ENCODE results near the gene AP3S2.
A peak's percentile ranks its signal among the peaks of the same experiment; 100 is the strongest.

DNA sequence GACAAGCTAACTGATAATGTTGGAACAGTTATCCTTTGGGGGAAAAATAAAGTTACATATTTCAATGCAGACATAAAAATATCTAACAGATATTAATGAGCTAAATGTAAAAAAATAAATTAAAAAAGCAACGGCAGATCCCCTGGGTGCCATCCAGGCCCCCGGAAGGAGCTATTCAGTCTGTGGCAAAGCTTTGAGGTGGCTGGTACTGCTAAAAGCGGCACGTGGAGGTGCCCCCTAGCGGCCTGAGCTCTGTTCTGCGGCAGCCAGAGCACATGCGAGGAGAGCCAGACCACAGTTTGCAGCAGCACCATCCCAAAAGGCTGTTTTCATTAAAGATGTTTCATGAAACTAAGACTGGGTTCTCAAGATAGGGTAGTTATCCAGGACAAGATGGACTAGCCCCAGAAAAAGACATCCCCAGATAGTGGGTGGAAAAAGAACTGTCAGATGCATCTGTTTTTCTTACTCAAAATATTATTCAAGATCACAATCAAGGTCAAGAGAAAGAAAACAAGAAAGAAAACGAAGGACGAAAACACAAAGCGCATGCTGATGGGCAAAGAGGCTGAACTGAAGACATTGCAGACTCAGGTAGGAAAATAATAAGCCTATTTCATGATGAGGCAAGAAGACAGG lies 18.7 kb downstream of the AP3S2 start:
- TF ChIP-seq, protein P1, sequence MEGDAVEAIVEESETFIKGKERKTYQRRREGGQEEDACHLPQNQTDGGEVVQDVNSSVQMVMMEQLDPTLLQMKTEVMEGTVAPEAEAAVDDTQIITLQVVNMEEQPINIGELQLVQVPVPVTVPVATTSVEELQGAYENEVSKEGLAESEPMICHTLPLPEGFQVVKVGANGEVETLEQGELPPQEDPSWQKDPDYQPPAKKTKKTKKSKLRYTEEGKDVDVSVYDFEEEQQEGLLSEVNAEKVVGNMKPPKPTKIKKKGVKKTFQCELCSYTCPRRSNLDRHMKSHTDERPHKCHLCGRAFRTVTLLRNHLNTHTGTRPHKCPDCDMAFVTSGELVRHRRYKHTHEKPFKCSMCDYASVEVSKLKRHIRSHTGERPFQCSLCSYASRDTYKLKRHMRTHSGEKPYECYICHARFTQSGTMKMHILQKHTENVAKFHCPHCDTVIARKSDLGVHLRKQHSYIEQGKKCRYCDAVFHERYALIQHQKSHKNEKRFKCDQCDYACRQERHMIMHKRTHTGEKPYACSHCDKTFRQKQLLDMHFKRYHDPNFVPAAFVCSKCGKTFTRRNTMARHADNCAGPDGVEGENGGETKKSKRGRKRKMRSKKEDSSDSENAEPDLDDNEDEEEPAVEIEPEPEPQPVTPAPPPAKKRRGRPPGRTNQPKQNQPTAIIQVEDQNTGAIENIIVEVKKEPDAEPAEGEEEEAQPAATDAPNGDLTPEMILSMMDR (IDR thresholded peaks at IDR 0.05): peak; percentile 54 to 81 (median 75)
- no peak for TF ChIP-seq POLR2A (IDR thresholded peaks at IDR 0.05)

Measured in testis (tissue), 2 donors.